ENCODE results near the gene BPIFB1. TPM values are rescaled to one million over a fixed set of nuclear protein-coding genes. Genes with fewer than 3 reads are reported as not detected.

The BPIFB1 gene
- total and polyA plus RNA-seq, 2 of the 8 experiments (the other 6 are each of a cell fraction or from before 2014, with no cell fraction given): not detected

DNA sequence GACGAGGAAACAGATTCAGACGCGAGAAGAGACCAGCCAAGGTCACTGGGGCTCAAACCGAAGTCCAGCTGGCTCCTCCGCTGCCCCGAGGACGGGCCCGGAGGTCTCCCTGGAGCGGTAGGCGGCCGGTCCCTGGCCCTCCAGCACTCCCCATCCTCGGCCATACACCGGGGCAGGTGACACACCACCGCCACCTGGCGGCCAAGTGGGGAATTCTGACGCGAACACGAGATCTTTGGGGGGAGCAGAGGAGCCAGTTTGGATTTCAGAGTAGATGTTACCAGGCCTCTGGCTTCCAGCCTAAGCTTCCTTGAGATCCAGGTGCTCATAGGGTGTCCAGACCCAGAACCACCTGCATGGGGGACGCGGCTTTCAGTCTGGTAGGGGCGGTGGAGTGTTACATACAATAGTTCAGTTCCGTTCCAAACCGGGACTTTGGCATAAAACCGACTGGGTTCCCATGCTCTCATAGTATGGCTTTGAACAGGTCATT, 16.1 kb downstream of the BPIFB1 start (continued):
- TF ChIP-seq TAF7 (optimal IDR thresholded peaks at IDR 0.05; ENCODE audit: borderline replicate concordance, low read depth, low read length): no peak
- no peak for TF ChIP-seq SP4 (IDR thresholded peaks at IDR 0.05; ENCODE audit: low read length)
- TF ChIP-seq RBBP5 (IDR thresholded peaks at IDR 0.05; ENCODE audit: borderline replicate concordance, low read depth, low read length): no peak
- no peak for TF ChIP-seq TCF12 (IDR thresholded peaks at IDR 0.05; ENCODE audit: low read depth, low read length)
- no peak for TF ChIP-seq SP1 (IDR thresholded peaks at IDR 0.05; ENCODE audit: low read depth, low read length)
- TF ChIP-seq EZH2 (IDR thresholded peaks at IDR 0.05; ENCODE audit: low read depth, low read length, severe bottlenecking): no peak
- peak; percentile 86 to 93 for TF ChIP-seq RAD21 (IDR thresholded peaks at IDR 0.05 in 1 of 2, conservative IDR thresholded peaks at IDR 0.05 in 1 of 2; ENCODE audit: low read depth in 2 of 2, low read length in 2 of 2)
- TF ChIP-seq SP2 (IDR thresholded peaks at IDR 0.05; ENCODE audit: low read length): no peak

All from H1 (cell line).